ENCODE measurements around the gene AGAP3. TPM values are rescaled to one million over a fixed set of nuclear protein-coding genes. Genes with fewer than 3 reads are reported as not detected.

AGAP3 gene
- total and polyA plus RNA-seq, 9 donors, result 22.3 to 125 (median 79.9) TPM

DNA sequence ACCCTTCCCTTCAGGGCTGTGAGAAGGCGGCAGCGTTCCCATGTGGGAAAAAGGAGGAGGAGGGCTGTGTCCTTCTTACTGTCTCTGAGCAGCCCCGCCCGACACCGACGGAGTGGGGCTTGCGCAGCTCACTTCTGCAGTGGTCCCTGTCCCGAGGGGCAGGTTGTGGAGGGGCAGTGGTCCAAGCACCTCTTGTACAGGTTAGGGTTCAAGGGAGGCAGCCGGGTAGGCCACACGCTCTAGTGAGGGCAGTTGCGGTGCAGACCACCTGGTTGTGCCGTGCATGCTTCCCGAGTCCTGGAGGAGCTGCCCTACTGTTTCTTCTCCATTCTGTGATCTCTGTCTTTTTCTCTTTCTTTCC is 32.8 kb downstream of the AGAP3 start:
- intact Hi-C loops (cut with DNase I), result loop anchor here in 2 of 4 donors (10.0 kb wide), 1 partner anchor 104 kb away; no protein-coding TSS in a partner anchor
- no peak for DNase-seq
- H3K27me3 ChIP-seq, result no peaks in the 10 kb centered on the region
- TF ChIP-seq, protein P1, sequence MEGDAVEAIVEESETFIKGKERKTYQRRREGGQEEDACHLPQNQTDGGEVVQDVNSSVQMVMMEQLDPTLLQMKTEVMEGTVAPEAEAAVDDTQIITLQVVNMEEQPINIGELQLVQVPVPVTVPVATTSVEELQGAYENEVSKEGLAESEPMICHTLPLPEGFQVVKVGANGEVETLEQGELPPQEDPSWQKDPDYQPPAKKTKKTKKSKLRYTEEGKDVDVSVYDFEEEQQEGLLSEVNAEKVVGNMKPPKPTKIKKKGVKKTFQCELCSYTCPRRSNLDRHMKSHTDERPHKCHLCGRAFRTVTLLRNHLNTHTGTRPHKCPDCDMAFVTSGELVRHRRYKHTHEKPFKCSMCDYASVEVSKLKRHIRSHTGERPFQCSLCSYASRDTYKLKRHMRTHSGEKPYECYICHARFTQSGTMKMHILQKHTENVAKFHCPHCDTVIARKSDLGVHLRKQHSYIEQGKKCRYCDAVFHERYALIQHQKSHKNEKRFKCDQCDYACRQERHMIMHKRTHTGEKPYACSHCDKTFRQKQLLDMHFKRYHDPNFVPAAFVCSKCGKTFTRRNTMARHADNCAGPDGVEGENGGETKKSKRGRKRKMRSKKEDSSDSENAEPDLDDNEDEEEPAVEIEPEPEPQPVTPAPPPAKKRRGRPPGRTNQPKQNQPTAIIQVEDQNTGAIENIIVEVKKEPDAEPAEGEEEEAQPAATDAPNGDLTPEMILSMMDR (IDR thresholded peaks at IDR 0.05), result no peak
- TF ChIP-seq POLR2A (IDR thresholded peaks at IDR 0.05) (no peak), EP300 (IDR thresholded peaks at IDR 0.05) (no peak)
- WGBS, 3 donors, result 90 to 92% (median 91%) methylated on average over 13 of the region's 13 CpGs
- H3K4me1 ChIP-seq (ENCODE audit: insufficient read depth), result peaks cover 3% of the 10 kb centered on the region
- H3K4me3 ChIP-seq, result no peak overlapping the region
- H3K36me3 ChIP-seq, result no peaks in the 10 kb centered on the region
- H3K27ac ChIP-seq, result no peak overlapping the region
- H3K9me3 ChIP-seq, result no peaks in the 10 kb centered on the region

DNA sequence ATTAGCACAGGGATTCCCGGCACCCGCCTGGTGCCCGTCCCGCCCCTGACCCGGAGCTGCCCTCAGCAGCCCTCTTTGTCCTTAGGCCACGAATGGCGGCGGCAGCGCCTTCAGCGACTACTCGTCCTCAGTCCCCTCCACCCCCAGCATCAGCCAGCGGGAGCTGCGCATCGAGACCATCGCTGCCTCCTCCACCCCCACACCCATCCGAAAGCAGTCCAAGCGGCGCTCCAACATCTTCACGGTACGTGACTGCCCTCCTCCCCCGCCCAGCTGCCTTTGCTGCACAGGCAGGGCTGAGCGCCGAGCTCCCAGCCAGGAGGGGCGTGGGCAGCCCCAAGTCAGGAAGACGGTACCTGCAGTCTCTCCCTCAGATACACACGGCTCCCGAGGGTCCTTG is 33.6 kb downstream of the AGAP3 start:
- H3K9me3 ChIP-seq, result no peaks in the 10 kb centered on the region
- no peak overlapping the region for H3K27ac ChIP-seq
- H3K36me3 ChIP-seq, result no peaks in the 10 kb centered on the region
- no peaks in the 10 kb centered on the region for H3K27me3 ChIP-seq
- no peak overlapping the region for H3K4me3 ChIP-seq
- no peak for DNase-seq
- WGBS, 3 donors, result 68 to 87% (median 79%) methylated on average over 23 to 27 of the region's 27 CpGs
- no peak for TF ChIP-seq POLR2A (IDR thresholded peaks at IDR 0.05)
- TF ChIP-seq EP300 (IDR thresholded peaks at IDR 0.05), result no peak
- TF ChIP-seq, protein P1 (IDR thresholded peaks at IDR 0.05), result no peak
- intact Hi-C loops (cut with DNase I), result loop anchor here in 2 of 4 donors (5.0 to 10.0 kb wide), 2 partner anchors 105 to 182 kb away; no protein-coding TSS in a partner anchor
- H3K4me1 ChIP-seq (ENCODE audit: insufficient read depth), result no peaks in the 10 kb centered on the region

DNA sequence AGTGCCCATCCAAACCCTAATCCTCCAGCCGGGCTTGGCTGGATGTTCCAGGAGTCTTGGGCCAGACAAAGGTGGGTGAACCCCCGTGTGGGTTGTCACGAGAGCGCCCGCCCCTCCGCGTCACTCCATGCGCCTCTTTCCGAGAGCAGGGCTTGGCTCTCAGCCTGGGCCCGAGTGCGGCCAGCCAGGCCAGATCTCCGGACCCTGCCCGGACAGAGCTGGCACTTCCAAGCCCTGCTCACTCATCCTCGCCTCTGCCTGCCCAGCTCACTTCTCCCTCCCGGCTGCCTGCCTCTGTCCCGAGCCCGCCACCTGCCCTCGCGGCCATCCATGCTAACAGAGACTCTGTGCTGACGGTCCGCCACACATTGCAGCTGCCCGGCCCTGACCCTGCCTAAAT is 34.6 kb downstream of the AGAP3 start:
- no peak overlapping the region for H3K27ac ChIP-seq
- TF ChIP-seq, protein P1 (IDR thresholded peaks at IDR 0.05), result no peak
- TF ChIP-seq EP300 (IDR thresholded peaks at IDR 0.05), result no peak
- TF ChIP-seq POLR2A (IDR thresholded peaks at IDR 0.05), result no peak
- intact Hi-C loops (cut with DNase I), result loop anchor here in 1 of 4 donors (5.0 kb wide), 1 partner anchor 181 kb away; no protein-coding TSS in a partner anchor
- 86 to 91% (median 87%) methylated on average over 22 of the region's 22 CpGs for WGBS, 3 donors
- H3K4me3 ChIP-seq, result no peak overlapping the region
- no peaks in the 10 kb centered on the region for H3K36me3 ChIP-seq
- no peaks in the 10 kb centered on the region for H3K9me3 ChIP-seq
- no peaks in the 10 kb centered on the region for H3K27me3 ChIP-seq
- DNase-seq, result no peak
- H3K4me1 ChIP-seq (ENCODE audit: insufficient read depth), result peaks cover 4% of the 10 kb centered on the region

DNA sequence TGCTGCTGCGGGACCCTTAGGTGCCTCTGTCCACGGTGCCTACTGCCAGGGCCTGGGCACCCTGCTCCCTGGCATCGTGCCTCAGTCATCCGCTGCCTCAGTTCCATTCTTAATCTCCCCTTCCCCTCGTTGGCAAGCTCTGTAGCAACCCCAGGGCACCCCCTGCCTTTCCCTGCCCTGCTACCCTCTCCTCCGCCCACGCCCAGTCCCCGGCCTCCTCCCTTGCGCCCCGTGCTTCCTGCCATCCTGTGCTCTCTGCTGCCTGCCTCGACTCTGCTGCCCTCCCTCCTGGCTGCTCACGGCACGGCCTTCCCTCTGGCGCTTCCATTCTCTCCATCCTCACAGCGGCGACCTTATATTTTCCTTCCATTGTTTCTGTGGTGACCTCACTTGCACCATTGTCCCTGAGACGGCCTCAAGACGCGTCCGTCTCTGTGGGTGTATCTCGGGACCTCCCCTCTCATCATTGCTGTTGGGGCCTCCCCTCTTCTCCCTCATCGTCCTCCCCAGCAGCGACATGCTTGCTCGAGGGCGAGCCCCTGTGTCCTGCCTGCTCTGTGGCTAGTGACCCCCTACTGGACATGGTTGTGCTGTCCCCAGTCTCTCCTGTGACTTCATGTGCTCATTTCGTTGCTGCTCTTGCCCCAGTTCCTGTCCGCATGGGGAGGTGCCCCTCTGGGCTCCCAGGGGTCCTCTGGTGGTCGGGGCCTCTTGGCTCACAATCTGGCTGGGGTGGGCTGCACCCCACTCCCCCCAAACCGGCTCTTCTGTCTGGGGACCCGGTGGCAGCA is 35.3 kb downstream of the AGAP3 start:
- intact Hi-C loops (cut with DNase I), result loop anchor here in 2 of 4 donors (1.0 to 5.0 kb wide), 2 partner anchors 181 to 182 kb away; no protein-coding TSS in a partner anchor
- Histone ChIP-seq H3K9me3 (no peaks in the 10 kb centered on the region), H3K27me3 (no peaks in the 10 kb centered on the region), H3K36me3 (no peaks in the 10 kb centered on the region), H3K4me1 (ENCODE audit: insufficient read depth) (peaks cover 8% of the 10 kb centered on the region), H3K27ac (no peak overlapping the region), H3K4me3 (no peak overlapping the region)
- no peak for TF ChIP-seq EP300 (IDR thresholded peaks at IDR 0.05)
- TF ChIP-seq, protein P1 (IDR thresholded peaks at IDR 0.05), result no peak
- TF ChIP-seq POLR2A (IDR thresholded peaks at IDR 0.05), result no peak
- no peak for DNase-seq
- WGBS, 3 donors, result 83 to 87% (median 84%) methylated on average over 30 of the region's 30 CpGs

Data from ovary (tissue), 9 donors.